ENCODE measurements around the gene DMWD.

DNA sequence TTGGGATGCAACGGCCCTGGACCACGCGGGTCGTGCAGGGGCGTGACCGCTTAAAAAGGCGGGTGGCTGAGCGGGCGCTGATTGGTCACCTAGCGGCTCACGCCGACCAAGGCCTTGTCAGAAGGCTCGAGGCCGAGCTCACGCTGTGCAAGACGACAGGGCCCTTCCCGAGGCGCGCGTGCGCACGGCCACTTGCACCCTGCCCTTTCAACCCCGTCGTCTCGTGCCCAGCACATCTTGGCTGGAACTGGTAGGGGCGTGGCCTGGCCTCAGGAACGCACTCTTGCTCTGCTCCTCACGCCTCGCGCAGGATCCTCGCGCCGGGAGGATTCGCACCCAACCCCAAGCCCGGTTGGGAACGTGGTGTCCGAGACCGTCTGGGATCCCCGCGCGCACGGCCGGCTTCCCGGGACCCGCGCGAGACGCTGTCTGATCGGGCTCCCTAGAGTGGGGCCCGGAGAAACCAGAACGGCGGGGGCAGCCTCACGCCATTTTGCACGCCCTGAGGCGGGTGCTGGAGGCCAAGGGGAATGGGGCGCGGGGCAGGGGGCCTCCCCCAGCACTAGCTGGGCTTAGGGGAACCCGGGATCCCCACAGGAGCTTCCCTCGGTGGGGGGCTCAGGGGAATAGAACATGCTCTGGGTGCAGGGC, 59.4 kb downstream of the DMWD start, which contains the start of gene MEIOSIN:
- TF ChIP-seq, protein P1, sequence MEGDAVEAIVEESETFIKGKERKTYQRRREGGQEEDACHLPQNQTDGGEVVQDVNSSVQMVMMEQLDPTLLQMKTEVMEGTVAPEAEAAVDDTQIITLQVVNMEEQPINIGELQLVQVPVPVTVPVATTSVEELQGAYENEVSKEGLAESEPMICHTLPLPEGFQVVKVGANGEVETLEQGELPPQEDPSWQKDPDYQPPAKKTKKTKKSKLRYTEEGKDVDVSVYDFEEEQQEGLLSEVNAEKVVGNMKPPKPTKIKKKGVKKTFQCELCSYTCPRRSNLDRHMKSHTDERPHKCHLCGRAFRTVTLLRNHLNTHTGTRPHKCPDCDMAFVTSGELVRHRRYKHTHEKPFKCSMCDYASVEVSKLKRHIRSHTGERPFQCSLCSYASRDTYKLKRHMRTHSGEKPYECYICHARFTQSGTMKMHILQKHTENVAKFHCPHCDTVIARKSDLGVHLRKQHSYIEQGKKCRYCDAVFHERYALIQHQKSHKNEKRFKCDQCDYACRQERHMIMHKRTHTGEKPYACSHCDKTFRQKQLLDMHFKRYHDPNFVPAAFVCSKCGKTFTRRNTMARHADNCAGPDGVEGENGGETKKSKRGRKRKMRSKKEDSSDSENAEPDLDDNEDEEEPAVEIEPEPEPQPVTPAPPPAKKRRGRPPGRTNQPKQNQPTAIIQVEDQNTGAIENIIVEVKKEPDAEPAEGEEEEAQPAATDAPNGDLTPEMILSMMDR (IDR thresholded peaks at IDR 0.05), result no peak
- TF ChIP-seq POLR2A (IDR thresholded peaks at IDR 0.05), result no peak
